ENCODE measurements around the gene RAPH1. TPM values are rescaled to one million over a fixed set of nuclear protein-coding genes. Genes with fewer than 3 reads are reported as not detected.
A peak's percentile ranks its signal among the peaks of the same experiment; 100 is the strongest.

RAPH1 gene
- total RNA-seq, 1 experiment from 2014 or later = 7.0 TPM

DNA sequence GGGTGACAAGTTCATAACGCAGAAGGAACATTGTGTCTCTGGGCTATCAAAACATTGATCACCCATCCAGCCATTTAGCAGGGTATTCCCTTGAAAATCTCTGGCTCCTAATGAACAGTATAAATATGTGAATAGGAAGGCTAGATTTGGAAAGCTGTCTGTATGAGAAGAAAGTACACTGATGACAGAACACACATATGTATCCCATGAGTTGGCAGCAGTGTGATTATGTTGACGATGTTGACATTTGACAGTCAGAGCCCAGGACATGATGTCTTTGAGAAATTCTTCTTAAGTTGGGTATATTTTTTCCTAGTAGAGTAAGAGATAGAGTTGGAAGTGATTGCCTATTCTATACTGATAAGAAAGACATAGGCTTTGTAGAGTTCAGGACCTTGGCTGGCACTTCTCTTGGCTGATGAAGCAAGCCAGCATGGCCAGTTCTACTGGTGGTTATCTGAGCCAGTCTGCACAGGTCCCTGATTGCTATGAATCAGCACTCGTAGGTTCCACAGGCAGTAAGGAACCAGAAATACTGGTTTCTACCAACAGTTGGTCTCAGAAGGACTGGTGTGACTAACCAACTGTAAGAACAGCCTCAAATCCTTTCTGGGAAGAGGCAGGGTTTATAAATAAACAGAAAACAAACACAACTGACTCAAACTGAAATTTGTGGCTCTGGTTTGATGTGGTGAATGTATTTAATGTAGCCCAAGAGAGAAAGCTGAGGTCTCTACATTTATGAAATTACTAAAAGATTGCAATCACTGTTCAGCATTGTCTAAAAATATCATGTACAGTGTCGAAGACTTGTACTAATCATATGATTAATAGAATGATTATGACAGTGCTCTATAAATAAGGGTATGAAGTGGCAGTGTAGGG lies 43.9 kb upstream of the RAPH1 start:
- Histone ChIP-seq H3K4me1 (ENCODE audit: insufficient read depth, low read length) (peaks cover 48% of the 10 kb centered on the region), H3F3A (ENCODE audit: low read length, unreplicated experiment) (peaks cover 9% of the 10 kb centered on the region), H3K4me3 (ENCODE audit: low read length) (peak overlapping the region; percentile 41; the same call in 1 of the 2 replicates), H2AFZ (ENCODE audit: low read length) (peak overlapping the region; percentile 16; the same call in 1 of the 2 replicates), H3K4me2 (ENCODE audit: low read length) (peak overlapping the region; percentile 77), H3K9ac (ENCODE audit: low read length) (peak overlapping the region; percentile 7; the same call in 1 of the 2 replicates), H3K9me3 (ENCODE audit: low read length) (no peaks in the 10 kb centered on the region), H3K79me2 (ENCODE audit: low read length) (no peaks in the 10 kb centered on the region), H3K27ac (ENCODE audit: low read length) (peak overlapping the region; percentile 83), H3K27me3 (ENCODE audit: low read length) (no peaks in the 10 kb centered on the region), H4K20me1 (ENCODE audit: low read length) (no peaks in the 10 kb centered on the region), H3K36me3 (ENCODE audit: low read depth, low read length) (no peaks in the 10 kb centered on the region), H3K9me2 (replicated peaks; ENCODE audit: low read length) (no peaks in the 10 kb centered on the region)
- intact Hi-C loops (cut with micrococcal nuclease) = no loop called here
- DNase-seq (peak; percentile 97), ATAC-seq (peak; percentile 72)
- BruUV-seq (replicated peaks) = no TSS peak
- TF ChIP-seq EZH2 (IDR thresholded peaks at IDR 0.05; ENCODE audit: low read length, unreplicated experiment) (no peak), EZH2phosphoT487 (IDR thresholded peaks at IDR 0.05; ENCODE audit: borderline replicate concordance, low read length) (no peak)
- TF ChIP-seq, protein P1, sequence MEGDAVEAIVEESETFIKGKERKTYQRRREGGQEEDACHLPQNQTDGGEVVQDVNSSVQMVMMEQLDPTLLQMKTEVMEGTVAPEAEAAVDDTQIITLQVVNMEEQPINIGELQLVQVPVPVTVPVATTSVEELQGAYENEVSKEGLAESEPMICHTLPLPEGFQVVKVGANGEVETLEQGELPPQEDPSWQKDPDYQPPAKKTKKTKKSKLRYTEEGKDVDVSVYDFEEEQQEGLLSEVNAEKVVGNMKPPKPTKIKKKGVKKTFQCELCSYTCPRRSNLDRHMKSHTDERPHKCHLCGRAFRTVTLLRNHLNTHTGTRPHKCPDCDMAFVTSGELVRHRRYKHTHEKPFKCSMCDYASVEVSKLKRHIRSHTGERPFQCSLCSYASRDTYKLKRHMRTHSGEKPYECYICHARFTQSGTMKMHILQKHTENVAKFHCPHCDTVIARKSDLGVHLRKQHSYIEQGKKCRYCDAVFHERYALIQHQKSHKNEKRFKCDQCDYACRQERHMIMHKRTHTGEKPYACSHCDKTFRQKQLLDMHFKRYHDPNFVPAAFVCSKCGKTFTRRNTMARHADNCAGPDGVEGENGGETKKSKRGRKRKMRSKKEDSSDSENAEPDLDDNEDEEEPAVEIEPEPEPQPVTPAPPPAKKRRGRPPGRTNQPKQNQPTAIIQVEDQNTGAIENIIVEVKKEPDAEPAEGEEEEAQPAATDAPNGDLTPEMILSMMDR (conservative IDR thresholded peaks at IDR 0.05; ENCODE audit: low read depth, low read length) = no peak
- CTCF ChIA-PET = no interaction called here
- POLR2A ChIA-PET (ENCODE audit: unreplicated experiment) = no interaction called here

DNA sequence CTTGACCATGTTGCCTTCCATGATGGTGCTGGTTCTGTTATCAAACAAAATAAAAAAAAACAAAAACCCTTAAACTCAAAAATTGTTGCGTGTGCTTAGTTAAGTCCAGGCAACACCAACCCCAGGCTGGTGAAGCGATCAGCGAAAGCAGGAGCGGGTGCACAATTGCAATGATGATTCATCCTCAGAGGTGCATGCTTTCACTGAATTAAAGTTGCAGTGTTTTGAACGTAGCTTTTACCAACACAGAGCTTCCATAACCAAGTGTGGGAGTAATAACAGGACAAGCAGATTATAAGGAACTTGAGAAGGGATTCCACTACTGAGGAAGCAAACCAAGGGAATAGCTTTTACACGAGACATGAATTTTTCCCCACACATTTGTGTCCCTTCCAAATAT lies 39.7 kb upstream of the RAPH1 start:
- POLR2A ChIA-PET (ENCODE audit: unreplicated experiment) = interaction anchor here (0.6 kb wide), 1 partner anchor 8 kb away, joined by 3 read pairs; no protein-coding TSS in a partner anchor
- Histone ChIP-seq H3K9ac (ENCODE audit: low read length) (no peak overlapping the region), H3K4me1 (ENCODE audit: insufficient read depth, low read length) (peaks cover 16% of the 10 kb centered on the region), H2AFZ (ENCODE audit: low read length) (no peak overlapping the region), H3K27me3 (ENCODE audit: low read length) (no peaks in the 10 kb centered on the region), H4K20me1 (ENCODE audit: low read length) (no peaks in the 10 kb centered on the region), H3K9me2 (replicated peaks; ENCODE audit: low read length) (no peaks in the 10 kb centered on the region), H3K9me3 (ENCODE audit: low read length) (no peaks in the 10 kb centered on the region), H3K4me3 (ENCODE audit: low read length) (no peak overlapping the region), H3K79me2 (ENCODE audit: low read length) (no peaks in the 10 kb centered on the region), H3K36me3 (ENCODE audit: low read depth, low read length) (no peaks in the 10 kb centered on the region), H3K4me2 (ENCODE audit: low read length) (no peak overlapping the region), H3K27ac (ENCODE audit: low read length) (no peak overlapping the region), H3F3A (ENCODE audit: low read length, unreplicated experiment) (peaks cover 5% of the 10 kb centered on the region)
- DNase-seq (no peak), ATAC-seq (no peak)
- CTCF ChIA-PET = no interaction called here
- intact Hi-C loops (cut with micrococcal nuclease) = no loop called here
- no peak for TF ChIP-seq EZH2 (IDR thresholded peaks at IDR 0.05; ENCODE audit: low read length, unreplicated experiment)
- TF ChIP-seq, protein P1 (conservative IDR thresholded peaks at IDR 0.05; ENCODE audit: low read depth, low read length) = no peak
- no peak for TF ChIP-seq EZH2phosphoT487 (IDR thresholded peaks at IDR 0.05; ENCODE audit: borderline replicate concordance, low read length)
- BruUV-seq (replicated peaks) = no TSS peak

DNA sequence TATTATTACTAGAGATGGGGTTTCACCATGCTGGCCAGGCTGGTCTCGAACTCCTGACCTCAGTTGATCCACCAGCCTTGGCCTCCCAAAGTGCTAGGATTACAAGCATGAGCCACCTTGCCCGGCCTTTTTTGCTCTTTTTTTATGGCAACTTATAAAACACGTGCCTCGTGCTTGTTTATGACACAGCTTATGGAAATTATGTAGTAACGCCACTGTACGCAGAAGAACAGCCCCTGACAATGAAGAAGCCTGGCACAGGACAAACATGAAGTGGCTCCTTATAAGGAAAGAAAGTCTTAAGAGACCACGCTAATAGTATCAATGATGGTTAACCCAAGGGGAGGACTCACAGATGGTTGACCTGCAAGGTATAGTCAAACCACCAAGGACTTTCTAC lies 37.2 kb upstream of the RAPH1 start:
- no peak overlapping the region for H3K9ac ChIP-seq (ENCODE audit: low read length)
- H3K27me3 ChIP-seq (ENCODE audit: low read length) = no peaks in the 10 kb centered on the region
- H2AFZ ChIP-seq (ENCODE audit: low read length) = no peak overlapping the region
- ChIA-PET CTCF (no interaction called here), POLR2A (ENCODE audit: unreplicated experiment) (no interaction called here)
- H3K27ac ChIP-seq (ENCODE audit: low read length) = no peak overlapping the region
- no peaks in the 10 kb centered on the region for H3K9me3 ChIP-seq (ENCODE audit: low read length)
- no peaks in the 10 kb centered on the region for H3K36me3 ChIP-seq (ENCODE audit: low read depth, low read length)
- H3K4me2 ChIP-seq (ENCODE audit: low read length) = no peak overlapping the region
- H3K9me2 ChIP-seq (replicated peaks; ENCODE audit: low read length) = no peaks in the 10 kb centered on the region
- no peaks in the 10 kb centered on the region for H3F3A ChIP-seq (ENCODE audit: low read length, unreplicated experiment)
- TF ChIP-seq, protein P1 (conservative IDR thresholded peaks at IDR 0.05; ENCODE audit: low read depth, low read length) = no peak
- TF ChIP-seq EZH2 (IDR thresholded peaks at IDR 0.05; ENCODE audit: low read length, unreplicated experiment) = no peak
- no peak for TF ChIP-seq EZH2phosphoT487 (IDR thresholded peaks at IDR 0.05; ENCODE audit: borderline replicate concordance, low read length)
- DNase-seq (no peak), ATAC-seq (no peak)
- H3K4me1 ChIP-seq (ENCODE audit: insufficient read depth, low read length) = no peaks in the 10 kb centered on the region
- H4K20me1 ChIP-seq (ENCODE audit: low read length) = no peaks in the 10 kb centered on the region
- H3K4me3 ChIP-seq (ENCODE audit: low read length) = no peak overlapping the region
- intact Hi-C loops (cut with micrococcal nuclease) = no loop called here
- no peaks in the 10 kb centered on the region for H3K79me2 ChIP-seq (ENCODE audit: low read length)
- no TSS peak for BruUV-seq (replicated peaks)
